Ovary (tissue), 3 donors: ENCODE results near the gene TMEM63A.

Source experiments
- CTCF ChIP-seq, 3 donors: fragments of 450-650 bp in 2 of 3; fragments of 200-600 bp in 1 of 3; IDR thresholded peaks; one replicate each; pipeline versions ENCODE4 v1.5.1 to v1.8.0; 2016 to 2022; ENCODE audit warnings: antibody characterized with exemption in 3 of 3, mild to moderate bottlenecking in 1 of 3
- EP300 ChIP-seq: sonication (generic); formaldehyde crosslinking; IDR thresholded peaks from one replicate; pipeline ENCODE4 v1.6.1; 2017; ENCODE audit warnings: antibody characterized with exemption
- POLR2A ChIP-seq: fragments of 450-650 bp; IDR thresholded peaks from one replicate; pipeline ENCODE4 v1.6.1; 2017; ENCODE audit warnings: antibody characterized with exemption, mild to moderate bottlenecking, moderate library complexity
- donor health status: DM: no; HTN: no; CAD: no.

DNA sequence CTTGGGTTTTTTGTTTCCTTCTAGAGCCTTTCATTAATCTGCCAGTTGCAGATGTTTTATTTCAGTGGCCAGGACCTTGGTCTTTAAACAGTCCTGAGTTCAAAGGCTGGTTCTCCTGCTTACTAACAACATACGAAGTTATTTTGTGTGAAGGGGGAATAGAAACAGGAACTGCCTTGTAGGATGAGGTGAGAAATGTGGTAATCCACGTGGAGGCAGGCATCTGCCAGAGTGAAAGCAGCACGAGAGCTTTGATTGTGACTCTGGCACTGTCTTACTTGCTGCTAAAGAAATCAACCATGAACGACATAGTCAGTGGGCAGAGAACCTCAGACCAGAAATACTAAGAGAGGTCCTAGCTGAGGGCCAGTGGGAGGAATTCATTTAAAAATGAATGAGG is 30.4 kb downstream of the TMEM63A start:
- TF ChIP-seq POLR2A, result no peak
- no peak for TF ChIP-seq CTCF (IDR thresholded peaks at IDR 0.05)
- no peak for TF ChIP-seq EP300
